ENCODE measurements around the gene PCDHGA7.
"Not testable (repeated sequence)": the region's sequence is repeated elsewhere in the genome, so short reads cannot be mapped to it uniquely, and the experiment has no call there.

PCDHGA7 gene

DNA sequence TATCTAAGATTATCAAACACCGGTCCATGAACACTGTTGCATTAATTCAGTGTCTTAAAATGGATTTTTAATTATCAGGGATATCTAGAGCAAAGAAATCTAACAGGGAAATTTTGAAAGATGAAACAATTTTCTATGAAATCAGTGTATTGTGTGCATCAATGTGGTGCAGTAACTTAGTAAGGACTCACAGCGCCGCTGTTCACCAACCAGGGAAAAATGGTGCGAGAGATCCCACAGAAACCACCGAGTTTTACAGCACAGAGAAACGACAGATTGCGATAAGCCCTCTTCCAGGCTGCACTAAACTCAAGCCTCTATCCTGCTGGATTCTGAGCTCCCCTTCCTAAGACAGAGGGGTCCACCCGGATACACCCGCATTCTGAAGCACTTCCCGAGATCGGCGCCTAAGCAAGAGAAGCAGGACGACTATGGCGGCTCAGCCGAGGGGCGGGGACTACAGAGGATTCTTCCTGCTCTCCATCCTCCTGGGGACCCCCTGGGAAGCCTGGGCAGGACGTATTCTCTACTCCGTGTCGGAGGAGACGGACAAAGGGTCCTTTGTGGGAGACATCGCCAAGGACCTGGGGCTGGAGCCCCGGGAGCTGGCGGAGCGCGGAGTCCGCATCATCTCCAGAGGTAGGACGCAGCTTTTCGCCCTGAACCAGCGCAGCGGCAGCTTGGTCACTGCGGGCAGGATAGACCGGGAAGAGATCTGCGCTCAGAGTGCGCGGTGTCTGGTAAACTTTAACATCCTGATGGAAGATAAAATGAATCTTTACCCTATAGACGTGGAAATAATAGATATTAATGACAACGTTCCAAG is at the start of gene PCDHGA7:
PCDHGA7 (plus strand) TSS at position 274 of the 826 bp plus-strand sequence; CDS start at position 432, 158 bp downstream.
- no peak for DNase-seq

DNA sequence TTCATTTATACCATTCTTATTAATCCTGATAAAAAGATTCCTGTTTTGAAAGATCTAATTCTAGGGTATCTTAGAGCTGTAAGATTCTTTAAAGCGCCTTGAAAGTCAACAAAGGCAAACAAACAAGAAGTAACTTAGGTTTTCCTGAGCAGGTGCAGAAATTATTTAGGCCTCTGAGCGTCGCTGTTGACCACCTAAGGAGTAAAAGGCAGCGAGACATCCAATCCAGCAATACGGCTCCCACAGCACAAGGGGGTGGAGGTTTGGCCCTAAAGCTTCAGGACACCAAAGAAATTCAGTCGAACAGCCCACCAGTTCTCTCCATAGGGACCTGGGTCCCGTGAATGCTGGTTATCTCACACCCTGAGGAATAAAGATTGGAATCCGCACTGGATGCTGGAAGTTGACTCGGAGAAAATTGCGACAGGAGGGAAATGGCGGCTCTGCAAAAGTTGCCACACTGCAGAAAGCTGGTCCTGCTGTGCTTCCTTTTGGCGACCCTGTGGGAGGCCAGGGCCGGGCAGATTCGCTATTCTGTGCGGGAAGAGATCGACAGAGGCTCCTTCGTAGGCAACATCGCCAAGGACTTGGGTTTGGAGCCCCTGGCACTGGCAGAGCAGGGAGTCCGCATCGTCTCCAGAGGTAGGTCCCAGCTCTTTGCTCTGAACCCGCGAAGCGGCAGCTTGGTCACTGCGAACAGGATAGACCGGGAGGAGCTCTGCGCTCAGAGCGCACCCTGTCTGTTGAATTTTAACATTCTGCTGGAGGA is 43.8 kb upstream of the PCDHGA7 start, which contains the start of gene PCDHGA2:
PCDHGA2 (plus strand) TSS at position 223 of the 769 bp plus-strand sequence.
- no peak for DNase-seq

- DNase-seq: not testable (repeated sequence)
Measured at GRCh38 chr5:141340781-141341354, 41.7 kb upstream of the PCDHGA7 start.

DNA sequence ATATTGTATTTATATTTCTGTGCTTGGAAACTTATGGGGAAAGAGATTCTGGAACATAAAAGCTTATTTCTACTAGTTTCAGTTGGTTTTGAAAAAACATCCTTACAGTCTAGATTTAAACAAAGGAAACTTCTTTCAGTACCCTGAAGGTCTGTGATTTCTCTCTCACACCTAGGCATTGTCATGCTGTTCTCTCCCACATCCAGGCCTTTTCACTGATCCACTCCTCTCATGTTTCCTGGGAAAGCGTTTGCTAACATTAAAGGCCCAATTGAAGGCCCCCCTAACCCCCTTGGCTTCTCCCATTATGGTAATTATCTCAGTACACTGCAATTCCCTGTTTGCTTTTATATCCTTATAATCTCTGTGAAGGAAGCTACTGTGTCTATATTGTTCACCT is 39.8 kb upstream of the PCDHGA7 start:
- DNase-seq: no peak

DNA sequence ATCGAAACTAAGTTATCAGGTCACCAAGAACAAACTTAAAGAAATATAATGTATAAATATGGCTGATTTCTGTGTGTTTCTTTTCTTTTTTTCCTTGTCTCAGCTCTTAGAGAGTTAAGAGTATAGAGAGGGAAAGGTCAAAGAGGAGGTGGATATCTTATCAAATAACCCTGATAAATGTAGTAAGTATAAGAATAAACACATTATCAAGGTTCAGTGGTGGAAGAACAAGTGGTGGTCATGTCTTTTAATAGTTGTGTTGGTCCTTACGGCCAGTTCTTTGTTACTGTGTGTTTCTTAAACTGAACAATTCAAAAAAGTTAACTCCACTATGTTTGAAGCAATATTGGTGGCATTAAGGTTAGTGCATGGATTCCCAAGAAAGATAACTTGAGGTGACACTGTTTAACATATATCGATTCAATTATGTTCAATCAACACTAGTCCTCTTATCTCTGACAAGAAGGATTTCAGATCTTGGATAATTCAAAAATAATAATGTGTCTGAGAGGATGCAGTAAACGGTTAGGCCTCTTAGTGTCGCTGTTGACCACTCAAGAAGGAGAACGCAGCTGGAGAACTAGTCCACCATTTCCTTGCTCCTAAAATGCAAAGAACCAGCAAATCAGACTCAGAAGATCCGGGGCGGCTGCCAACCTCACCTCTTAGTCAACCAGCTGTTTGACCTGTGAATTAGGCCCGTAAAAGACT is 39.1 kb upstream of the PCDHGA7 start, which contains the start of gene PCDHGA3:
PCDHGA3 (plus strand) TSS at position 588 of the 711 bp plus-strand sequence. CDS start 205 bp downstream, outside the sequence.
- no peak for DNase-seq

DNA sequence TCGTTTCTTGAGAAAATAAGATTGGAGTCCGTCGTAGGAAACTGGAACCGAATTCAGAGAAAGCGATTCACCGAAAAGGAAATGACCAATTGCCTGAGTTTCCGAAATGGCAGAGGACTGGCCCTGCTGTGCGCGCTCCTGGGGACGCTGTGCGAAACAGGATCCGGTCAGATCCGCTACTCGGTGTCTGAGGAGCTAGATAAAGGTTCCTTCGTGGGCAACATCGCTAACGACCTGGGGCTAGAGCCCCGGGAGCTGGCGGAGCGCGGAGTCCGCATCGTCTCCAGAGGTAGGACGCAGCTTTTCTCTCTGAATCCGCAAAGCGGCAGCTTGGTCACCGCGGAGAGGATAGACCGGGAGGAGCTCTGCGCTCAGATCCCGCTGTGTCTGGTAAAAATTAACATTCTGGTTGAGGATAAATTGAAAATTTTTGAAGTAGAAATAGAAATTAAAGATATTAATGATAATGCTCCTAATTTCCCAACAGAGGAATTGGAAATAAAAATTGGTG is 38.5 kb upstream of the PCDHGA7 start:
- DNase-seq: no peak

- no peak for DNase-seq
Measured at GRCh38 chr5:141345327-141345726, 37.2 kb upstream of the PCDHGA7 start.

- not testable (repeated sequence) for DNase-seq
Measured at GRCh38 chr5:141346017-141346416, 36.5 kb upstream of the PCDHGA7 start.

DNA sequence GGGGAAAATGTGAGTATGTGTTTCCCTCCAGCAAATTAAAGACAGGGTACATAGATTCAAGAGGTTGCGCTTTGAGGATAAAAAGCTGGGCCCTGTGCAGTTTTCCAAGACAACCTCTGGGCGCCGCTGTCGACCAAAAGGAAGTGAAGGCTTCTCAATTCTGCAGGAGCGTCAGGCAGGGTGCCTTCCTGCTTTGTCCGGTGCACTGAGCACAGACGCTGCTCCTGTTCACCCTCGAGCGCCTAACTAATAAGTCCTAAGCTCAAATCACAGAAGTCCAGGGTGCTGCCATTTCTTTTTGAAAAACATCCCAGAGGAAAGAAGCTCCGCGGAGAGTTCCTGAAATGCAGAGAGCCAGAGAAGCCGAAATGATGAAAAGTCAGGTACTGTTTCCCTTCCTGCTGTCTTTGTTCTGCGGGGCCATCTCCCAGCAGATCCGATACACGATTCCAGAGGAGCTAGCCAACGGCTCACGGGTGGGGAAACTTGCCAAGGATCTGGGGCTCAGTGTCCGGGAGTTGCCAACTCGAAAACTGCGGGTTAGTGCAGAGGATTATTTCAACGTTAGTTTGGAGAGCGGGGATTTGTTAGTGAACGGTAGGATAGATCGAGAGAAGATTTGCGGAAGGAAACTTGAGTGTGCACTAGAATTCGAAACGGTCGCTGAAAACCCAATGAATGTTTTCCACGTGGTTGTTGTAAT is 32.5 kb upstream of the PCDHGA7 start, which contains the start of gene PCDHGB1:
PCDHGB1 (plus strand) TSS at position 183 of the 703 bp plus-strand sequence; CDS start at position 345, 162 bp downstream.
- DNase-seq: no peak

DNA sequence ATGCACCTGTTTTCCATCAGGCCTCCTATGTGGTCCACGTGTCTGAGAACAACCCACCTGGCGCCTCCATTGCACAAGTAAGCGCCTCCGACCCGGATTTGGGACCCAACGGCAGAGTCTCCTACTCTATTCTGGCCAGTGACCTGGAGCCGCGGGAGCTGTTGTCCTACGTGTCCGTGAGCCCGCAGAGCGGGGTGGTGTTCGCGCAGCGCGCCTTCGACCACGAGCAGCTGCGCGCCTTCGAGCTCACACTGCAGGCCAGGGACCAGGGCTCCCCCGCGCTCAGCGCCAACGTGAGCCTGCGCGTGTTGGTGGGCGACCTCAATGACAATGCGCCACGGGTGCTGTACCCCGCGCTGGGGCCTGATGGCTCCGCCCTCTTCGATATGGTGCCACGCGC is 31.0 kb upstream of the PCDHGA7 start:
- DNase-seq: no peak

DNA sequence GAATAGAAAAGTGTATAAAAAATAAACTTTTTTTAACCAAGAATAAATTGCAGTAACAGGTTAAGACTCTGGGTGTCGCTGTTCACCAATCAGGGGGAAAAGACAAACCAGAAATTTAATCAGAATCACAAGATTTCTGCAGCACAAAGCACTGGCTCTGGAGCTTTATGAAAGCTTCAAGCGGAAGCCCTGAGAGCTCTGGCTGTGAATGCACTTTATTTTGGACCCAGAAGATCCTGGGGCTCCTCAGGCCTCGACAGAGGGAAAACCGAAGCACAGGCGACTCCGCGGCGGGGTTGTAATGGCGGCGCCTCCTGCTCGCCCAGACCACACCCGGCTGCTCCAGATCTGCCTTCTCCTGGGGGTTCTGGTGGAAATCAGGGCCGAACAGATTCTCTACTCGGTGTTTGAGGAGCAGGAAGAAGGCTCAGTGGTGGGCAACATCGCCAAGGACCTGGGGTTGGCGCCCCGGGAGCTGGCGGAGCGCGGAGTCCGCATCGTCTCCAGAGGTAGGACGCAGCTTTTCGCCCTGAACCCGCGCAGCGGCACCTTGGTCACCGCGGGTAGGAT is 27.6 kb upstream of the PCDHGA7 start, which contains the start of gene PCDHGA4:
PCDHGA4 (plus strand) TSS at position 122 of the 570 bp plus-strand sequence; CDS start at position 209, 87 bp downstream.
- DNase-seq: no peak

GRCh38 chr5:141355641-141356040 is 26.9 kb upstream of the PCDHGA7 start:
- no peak for DNase-seq

DNA sequence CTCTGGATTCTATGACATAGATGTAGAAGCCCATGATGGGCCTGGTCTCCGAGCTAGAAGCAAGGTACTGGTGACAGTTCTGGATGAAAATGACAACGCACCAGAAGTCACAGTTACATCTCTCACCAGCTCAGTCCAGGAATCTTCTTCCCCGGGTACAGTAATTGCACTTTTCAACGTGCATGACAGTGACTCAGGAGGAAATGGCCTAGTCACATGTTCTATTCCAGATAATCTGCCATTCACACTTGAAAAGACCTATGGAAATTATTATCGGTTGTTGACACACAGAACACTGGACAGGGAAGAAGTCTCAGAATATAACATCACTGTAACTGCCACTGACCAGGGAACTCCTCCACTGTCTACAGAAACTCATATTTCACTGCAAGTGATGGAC is 26.4 kb upstream of the PCDHGA7 start:
- no peak for DNase-seq

DNA sequence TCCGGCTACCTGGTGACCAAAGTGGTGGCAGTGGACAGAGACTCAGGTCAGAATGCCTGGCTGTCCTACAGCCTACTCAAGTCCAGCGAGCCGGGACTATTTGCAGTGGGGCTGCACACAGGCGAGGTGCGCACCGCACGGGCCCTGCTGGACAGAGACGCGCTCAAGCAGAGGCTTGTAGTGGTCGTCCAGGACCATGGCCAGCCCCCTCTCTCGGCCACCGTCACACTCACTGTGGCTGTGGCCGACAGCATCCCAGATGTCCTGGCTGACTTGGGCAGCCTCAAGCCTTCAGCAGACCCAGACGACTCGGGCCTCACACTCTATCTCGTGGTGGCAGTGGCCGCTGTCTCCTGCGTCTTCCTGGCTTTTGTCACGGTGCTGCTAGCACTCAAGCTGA is 25.6 kb upstream of the PCDHGA7 start:
- DNase-seq: no peak

GRCh38 chr5:141359790-141360426 is 22.6 kb upstream of the PCDHGA7 start, which contains the start of gene PCDHGB2:
TSS of gene PCDHGB2 (plus strand) at chr5:141359994. CDS start at chr5:141360136, 142 bp downstream.
- DNase-seq: no peak

DNA sequence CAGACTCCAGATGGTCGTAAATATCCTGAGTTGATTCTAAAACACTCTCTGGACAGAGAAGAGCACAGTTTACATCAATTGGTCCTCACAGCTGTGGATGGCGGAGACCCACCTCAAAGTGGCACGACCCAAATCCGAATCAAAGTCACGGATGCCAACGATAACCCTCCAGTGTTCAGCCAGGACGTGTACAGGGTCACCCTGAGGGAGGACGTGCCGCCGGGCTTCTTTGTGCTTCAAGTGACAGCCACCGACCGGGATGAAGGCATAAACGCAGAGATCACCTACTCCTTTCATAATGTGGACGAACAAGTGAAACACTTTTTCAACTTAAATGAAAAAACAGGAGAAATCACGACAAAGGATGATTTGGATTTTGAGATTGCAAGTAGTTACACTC is 21.9 kb upstream of the PCDHGA7 start:
- DNase-seq: no peak

DNA sequence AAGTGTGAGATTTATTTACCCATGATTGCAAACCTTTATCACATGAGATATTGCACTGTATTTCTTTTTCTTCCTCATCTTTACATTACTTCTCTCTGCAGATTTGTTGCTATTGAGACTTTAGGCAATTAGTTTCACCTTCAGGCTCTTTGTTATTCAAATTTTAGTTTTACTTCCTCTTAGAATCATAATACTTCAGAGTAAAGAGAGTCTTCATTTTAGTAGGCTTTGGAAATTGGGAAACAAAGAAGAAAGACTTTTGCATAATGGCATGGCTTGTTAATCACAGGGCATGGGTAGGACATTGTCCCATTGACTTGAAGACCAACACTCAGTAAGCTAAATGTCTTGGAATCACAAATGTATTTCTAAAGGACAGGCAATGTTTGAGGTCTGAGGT is 19.8 kb upstream of the PCDHGA7 start:
- no peak for DNase-seq

DNA sequence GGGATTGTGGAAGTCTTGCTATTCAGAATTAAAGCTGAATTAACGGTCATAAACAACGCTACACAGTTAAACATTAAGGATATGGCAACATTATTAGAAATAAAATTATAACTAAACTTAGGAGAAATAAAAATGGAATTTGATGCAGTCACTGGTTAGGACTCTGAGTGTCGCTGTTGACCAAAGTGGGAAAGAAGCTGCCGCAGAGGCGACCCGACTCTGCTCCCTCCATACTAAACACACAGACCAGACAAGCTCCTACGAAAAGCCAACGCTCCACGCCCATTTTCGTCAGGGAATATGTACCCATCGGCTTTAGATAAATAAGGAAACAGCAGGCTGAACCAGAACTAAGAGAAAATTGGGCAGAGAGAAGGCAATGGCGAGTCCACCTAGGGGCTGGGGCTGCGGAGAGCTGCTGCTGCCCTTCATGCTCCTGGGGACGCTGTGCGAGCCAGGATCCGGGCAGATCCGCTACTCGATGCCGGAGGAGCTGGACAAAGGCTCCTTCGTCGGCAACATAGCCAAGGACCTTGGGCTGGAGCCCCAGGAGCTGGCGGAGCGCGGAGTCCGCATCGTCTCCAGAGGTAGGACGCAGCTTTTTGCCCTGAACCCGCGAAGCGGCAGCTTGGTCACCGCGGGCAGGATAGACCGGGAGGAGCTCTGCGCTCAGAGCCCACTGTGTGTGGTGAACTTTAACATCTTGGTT is 18.4 kb upstream of the PCDHGA7 start, which contains the start of gene PCDHGA5:
PCDHGA5 (plus strand) TSS at position 211 of the 709 bp plus-strand sequence; CDS start at position 380, 169 bp downstream.
- DNase-seq: no peak

Measured in hippocampal formation (tissue), 2 donors.